OCI-LY7 (cell line): ENCODE data around the gene UMAD1.

ENCODE experiments used
- CTCF ChIP-seq: fragments of 200-600 bp; sonication (generic); conservative IDR thresholded peaks from 2 replicates; pipeline ENCODE4 v1.5.1; 2014; ENCODE audit warnings: mild to moderate bottlenecking, antibody characterized with exemption, low read length, moderate library complexity, mixed read lengths
- EZH2phosphoT487 ChIP-seq: fragments of 200-600 bp; sonication (generic); IDR thresholded peaks from 2 replicates; pipeline ENCODE4 v1.6.1; 2018; ENCODE audit warnings: low read depth, borderline replicate concordance, mild to moderate bottlenecking, mixed run types, antibody characterized with exemption, low read length, moderate library complexity, mixed read lengths

GRCh38 chr7:7620236-7620635 is 20.3 kb upstream of the UMAD1 start:
- TF ChIP-seq CTCF, result no peak
- no peak for TF ChIP-seq EZH2phosphoT487
